Thymus (tissue), 11 donors: Measurements from ENCODE around the gene SCO2. TPM values are rescaled to one million over a fixed set of nuclear protein-coding genes. Genes with fewer than 3 reads are reported as not detected.

ENCODE experiments used
- DNase-seq, 9 donors: peaks; one replicate each; pipeline ENCODE4 v3.0.0-alpha.2; 2013; ENCODE audit warnings: low spot score in 9 of 9, low read depth in 6 of 9, missing footprints in 1 of 9
- H3K27ac ChIP-seq, 2 donors: one replicate each; pipeline ENCODE4 v1.5.1; 2013; ENCODE audit warnings: control low read depth in 1 of 2, low read depth in 1 of 2, low read length in 1 of 2, mild to moderate bottlenecking in 1 of 2, moderate library complexity in 1 of 2
- H3K27me3 ChIP-seq, 2 donors: one replicate each; pipeline ENCODE4 v1.5.1; 2013; ENCODE audit warnings: low read length in 1 of 2; ENCODE audit not compliant: control insufficient read depth in 2 of 2, insufficient read depth in 1 of 2
- H3K36me3 ChIP-seq, 2 donors: one replicate each; pipeline ENCODE4 v1.5.1; 2013; ENCODE audit warnings: low read length in 1 of 2, mild to moderate bottlenecking in 1 of 2, moderate library complexity in 1 of 2; ENCODE audit not compliant: control insufficient read depth in 2 of 2, insufficient read depth in 2 of 2
- H3K4me1 ChIP-seq, 2 donors: one replicate each; pipeline ENCODE4 v1.5.1; 2013; ENCODE audit warnings: low read length in 2 of 2; ENCODE audit not compliant: control insufficient read depth in 2 of 2, insufficient read depth in 2 of 2
- H3K4me3 ChIP-seq, 2 donors: one replicate each; pipeline ENCODE4 v1.5.1; 2013; ENCODE audit warnings: low read length in 2 of 2, control low read depth in 1 of 2, mild to moderate bottlenecking in 1 of 2
- H3K9me3 ChIP-seq, 2 donors: one replicate each; pipeline ENCODE4 v1.5.1; 2013; ENCODE audit warnings: low read length in 1 of 2, mild to moderate bottlenecking in 1 of 2; ENCODE audit not compliant: control insufficient read depth in 2 of 2, insufficient read depth in 1 of 2
- WGBS: extraction: QIAGEN DNeasy Blood & Tissue Kit; methylation state at CpG from one replicate; pipeline ENCODE4 v1.1.7; 2013; 5-methylcytosine and 5-hydroxymethylcytosine counted together
- polyA plus RNA-seq: library from polyadenylated mRNA; stranded (reverse); fragments of 200-250 nt; gene quantifications from one replicate; pipeline ENCODE4 v1.2.3, GENCODE V29; 2013
- total RNA-seq: library from RNA; stranded (reverse); fragments of 120-200 nt; gene quantifications from one replicate; pipeline ENCODE4 v1.2.4, GENCODE V29; 2013
- donor health status: healthy.

SCO2 gene
- total and polyA plus RNA-seq, 2 donors, result 3.5 to 9.8 TPM

- Histone ChIP-seq H3K9me3 (no peaks in the 10 kb centered on the region), H3K36me3 (no peaks in the 10 kb centered on the region), H3K27me3 (peaks cover 37 to 71% of the 10 kb centered on the region in 2 donors), H3K27ac (no peak within 1 kb of the TSS), H3K4me1 (peaks cover 8 to 18% of the 10 kb centered on the region in 2 donors), H3K4me3 (peak within 1 kb of the TSS; percentile 17 to 64)
- DNase-seq, result peak in 4 of 9 donors; percentile 49 to 75 (median 60)
- 5% methylated on average over 70 of the region's 70 CpGs for WGBS
Measured at GRCh38 chr22:50481440-50482106, 43.8 kb downstream of the SCO2 start, which contains the start of gene ADM2. ADM2 (plus strand) TSS chr22:50481543; CDS start chr22:50481848, 305 bp downstream.

- H3K27ac ChIP-seq, result no peak overlapping the region
- no peaks in the 10 kb centered on the region for H3K36me3 ChIP-seq
- WGBS, result 5% methylated on average over 45 of the region's 45 CpGs
- peaks cover 37 to 69% of the 10 kb centered on the region in 2 donors for H3K27me3 ChIP-seq
- no peak for DNase-seq
- H3K4me1 ChIP-seq, result peaks cover 8 to 18% of the 10 kb centered on the region in 2 donors
- no peaks in the 10 kb centered on the region for H3K9me3 ChIP-seq
- peak overlapping the region in 1 of 2 donors; percentile 64 for H3K4me3 ChIP-seq
Measured at GRCh38 chr22:50481045-50481439, 44.4 kb downstream of the SCO2 start.

GRCh38 chr22:50479721-50480120 lies 45.7 kb downstream of the SCO2 start:
- H3K4me1 ChIP-seq, result peaks cover 9 to 19% of the 10 kb centered on the region in 2 donors
- H3K27me3 ChIP-seq, result peaks cover 37 to 63% of the 10 kb centered on the region in 2 donors
- H3K27ac ChIP-seq, result no peak overlapping the region
- no peaks in the 10 kb centered on the region for H3K9me3 ChIP-seq
- H3K4me3 ChIP-seq, result no peak overlapping the region
- WGBS, result 70% methylated on average over 11 of the region's 11 CpGs
- H3K36me3 ChIP-seq, result no peaks in the 10 kb centered on the region
- no peak for DNase-seq

- peaks cover 32 to 48% of the 10 kb centered on the region in 2 donors for H3K27me3 ChIP-seq
- no peak overlapping the region for H3K4me3 ChIP-seq
- H3K27ac ChIP-seq, result no peak overlapping the region
- H3K4me1 ChIP-seq, result peaks cover 18 to 31% of the 10 kb centered on the region in 2 donors
- no peaks in the 10 kb centered on the region for H3K9me3 ChIP-seq
- H3K36me3 ChIP-seq, result peaks cover 0 to 2% of the 10 kb centered on the region in 2 donors
- WGBS, result 95% methylated on average over 12 of the region's 12 CpGs
- no peak for DNase-seq
Measured at GRCh38 chr22:50477923-50478322, 47.5 kb downstream of the SCO2 start.

- Histone ChIP-seq H3K9me3 (no peaks in the 10 kb centered on the region), H3K4me3 (no peak overlapping the region), H3K36me3 (peaks cover 2 to 3% of the 10 kb centered on the region in 2 donors), H3K27me3 (peaks cover 22 to 38% of the 10 kb centered on the region in 2 donors), H3K4me1 (peaks cover 24 to 35% of the 10 kb centered on the region in 2 donors), H3K27ac (no peak overlapping the region)
- no peak for DNase-seq
- WGBS, result 96% methylated on average over 7 of the region's 7 CpGs
Measured at GRCh38 chr22:50476868-50477267, 48.5 kb downstream of the SCO2 start.

GRCh38 chr22:50475652-50476002 lies 49.8 kb downstream of the SCO2 start:
- H3K27ac ChIP-seq, result no peak overlapping the region
- peaks cover 10 to 27% of the 10 kb centered on the region in 2 donors for H3K27me3 ChIP-seq
- no peak for DNase-seq
- H3K4me1 ChIP-seq, result peaks cover 34 to 42% of the 10 kb centered on the region in 2 donors
- 95% methylated on average over 6 of the region's 6 CpGs for WGBS
- H3K4me3 ChIP-seq, result peak overlapping the region; percentile 60 to 98
- peaks cover 0 to under 1% of the 10 kb centered on the region in 2 donors for H3K9me3 ChIP-seq
- peaks cover 2 to 4% of the 10 kb centered on the region in 2 donors for H3K36me3 ChIP-seq

- DNase-seq, result peak; percentile 56 to 92 (median 80)
- Histone ChIP-seq H3K36me3 (peaks cover 2 to 4% of the 10 kb centered on the region in 2 donors), H3K9me3 (peaks cover 0 to 6% of the 10 kb centered on the region in 2 donors), H3K27me3 (peaks cover 4 to 21% of the 10 kb centered on the region in 2 donors), H3K4me1 (peaks cover 40 to 49% of the 10 kb centered on the region in 2 donors), H3K27ac (peak within 1 kb of the TSS; percentile 58 to 79), H3K4me3 (peak within 1 kb of the TSS; percentile 78 to 98)
- WGBS, result 3% methylated on average over 97 of the region's 97 CpGs
Measured at GRCh38 chr22:50474710-50475651, 50.4 kb downstream of the SCO2 start, which contains the start of gene SBF1. SBF1 (minus strand) TSS chr22:50475035; CDS start chr22:50474840, 195 bp downstream.

- H3K27me3 ChIP-seq, result peaks cover 0 to 12% of the 10 kb centered on the region in 2 donors
- H3K9me3 ChIP-seq, result peaks cover 0 to 6% of the 10 kb centered on the region in 2 donors
- peak overlapping the region; percentile 78 to 98 for H3K4me3 ChIP-seq
- H3K36me3 ChIP-seq, result peaks cover 2 to 4% of the 10 kb centered on the region in 2 donors
- DNase-seq, result peak in 1 of 9 donors; percentile 45
- peak overlapping the region; percentile 58 to 79 for H3K27ac ChIP-seq
- peaks cover 42 to 58% of the 10 kb centered on the region in 2 donors for H3K4me1 ChIP-seq
- 14% methylated on average over 61 of the region's 62 CpGs for WGBS
Measured at GRCh38 chr22:50473855-50474671, 51.3 kb downstream of the SCO2 start.
